Type B pancreatic cell (in vitro differentiated cells): Measurements from ENCODE around the gene FRMD8. TPM values are rescaled to one million over a fixed set of nuclear protein-coding genes. Genes with fewer than 3 reads are reported as not detected.

Source experiments
- DNase-seq: peaks from one replicate; pipeline ENCODE4 v3.0.0; 2021; ENCODE audit warnings: mixed read lengths; ENCODE audit not compliant: unreplicated experiment; ENCODE audit errors: extremely low spot score
- H3K27ac Mint-ChIP-seq: 2 replicates; pipeline ENCODE4 v1.8.0; 2021; ENCODE audit warnings: mild to moderate bottlenecking, mixed read lengths
- H3K27me3 Mint-ChIP-seq: 2 replicates; pipeline ENCODE4 v1.8.0; 2021; ENCODE audit warnings: mixed read lengths
- H3K36me3 Mint-ChIP-seq: 2 replicates; pipeline ENCODE4 v1.8.0; 2021; ENCODE audit warnings: mixed read lengths
- H3K4me1 Mint-ChIP-seq: one replicate; pipeline ENCODE4 v1.8.0; 2021; ENCODE audit warnings: mixed read lengths; ENCODE audit not compliant: unreplicated experiment
- H3K4me3 Mint-ChIP-seq: 2 replicates; pipeline ENCODE4 v1.8.0; 2021; ENCODE audit warnings: mild to moderate bottlenecking, mixed read lengths
- H3K9me3 Mint-ChIP-seq: 2 replicates; pipeline ENCODE4 v1.8.0; 2021; ENCODE audit warnings: mixed read lengths
- CTCF ChIP-seq: fragments of 200-600 bp; sonication (generic); conservative IDR thresholded peaks from 2 replicates; pipeline ENCODE4 v1.5.0; 2021; ENCODE audit warnings: antibody characterized with exemption, mild to moderate bottlenecking
- total RNA-seq: library from RNA; stranded (reverse); gene quantifications from 2 replicates; pipeline ENCODE4 v1.2.1, GENCODE V29; 2021; ENCODE audit warnings: low replicate concordance

Gene FRMD8
- total RNA-seq, 1 donor from 2014 or later = 35.0 TPM

GRCh38 chr11:65355776-65356393, 30.6 kb upstream of the FRMD8 start:
- Mint-ChIP-seq H3K9me3 (no peaks in the 10 kb centered on the region), H3K4me3 (peak overlapping the region; percentile 89), H3K36me3 (peaks cover 3% of the 10 kb centered on the region), H3K27ac (peak overlapping the region; percentile 50), H3K4me1 (peaks cover 14% of the 10 kb centered on the region), H3K27me3 (peaks cover 23% of the 10 kb centered on the region)
- DNase-seq = no peak
- no peak for TF ChIP-seq CTCF

GRCh38 chr11:65356394-65356972, 30.0 kb upstream of the FRMD8 start:
- no peak for DNase-seq
- H3K27me3 Mint-ChIP-seq = peaks cover 23% of the 10 kb centered on the region
- H3K27ac Mint-ChIP-seq = no peak overlapping the region
- no peaks in the 10 kb centered on the region for H3K9me3 Mint-ChIP-seq
- H3K4me3 Mint-ChIP-seq = peak overlapping the region; percentile 59
- H3K4me1 Mint-ChIP-seq = peaks cover 14% of the 10 kb centered on the region
- H3K36me3 Mint-ChIP-seq = peaks cover 3% of the 10 kb centered on the region
- no peak for TF ChIP-seq CTCF

DNA sequence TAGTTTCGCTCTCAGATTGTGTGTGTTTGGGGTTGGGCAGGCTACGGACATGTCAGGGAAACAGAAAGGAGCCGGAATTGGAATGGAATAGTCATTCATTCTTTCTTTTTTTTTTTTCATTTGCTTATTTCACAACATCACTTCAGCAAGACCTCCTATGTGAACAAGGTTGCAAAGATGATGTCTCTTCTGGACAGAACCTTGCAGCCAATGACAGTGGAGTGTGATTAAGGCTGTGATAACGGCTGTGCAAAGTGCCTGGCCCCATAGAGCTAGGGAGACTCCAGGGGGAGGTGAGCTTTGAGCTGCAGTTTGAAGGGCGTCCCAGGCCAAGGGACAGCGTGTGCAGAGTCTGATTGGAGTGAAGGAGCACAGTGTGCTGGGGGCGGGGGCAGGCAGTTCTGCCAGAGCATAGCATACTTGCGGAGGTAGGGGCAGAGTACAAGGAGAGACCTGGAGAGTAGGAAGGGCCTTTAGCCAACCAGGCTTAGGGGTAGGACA, 28.5 kb upstream of the FRMD8 start:
- Mint-ChIP-seq H3K27ac (peak overlapping the region; percentile 55), H3K36me3 (no peaks in the 10 kb centered on the region), H3K9me3 (no peaks in the 10 kb centered on the region), H3K27me3 (peaks cover 23% of the 10 kb centered on the region), H3K4me1 (peaks cover 14% of the 10 kb centered on the region), H3K4me3 (peak overlapping the region; percentile 55)
- no peak for TF ChIP-seq CTCF
- no peak for DNase-seq

- Mint-ChIP-seq H3K36me3 (no peaks in the 10 kb centered on the region), H3K27ac (no peak overlapping the region), H3K4me1 (peaks cover 17% of the 10 kb centered on the region), H3K9me3 (no peaks in the 10 kb centered on the region), H3K4me3 (no peak overlapping the region), H3K27me3 (peaks cover 9% of the 10 kb centered on the region)
- no peak for TF ChIP-seq CTCF
- DNase-seq = no peak
These were observed 24.0 kb upstream of the FRMD8 start for GRCh38 chr11:65362320-65362931.

GRCh38 chr11:65362966-65363365, 23.5 kb upstream of the FRMD8 start:
- Mint-ChIP-seq H3K9me3 (no peaks in the 10 kb centered on the region), H3K36me3 (no peaks in the 10 kb centered on the region), H3K4me3 (no peak overlapping the region), H3K4me1 (peaks cover 13% of the 10 kb centered on the region), H3K27me3 (peaks cover 4% of the 10 kb centered on the region), H3K27ac (no peak overlapping the region)
- TF ChIP-seq CTCF = no peak
- no peak for DNase-seq
